Activated CD4-positive, alpha-beta memory T cell treated with anti-CD3 and anti-CD28 coated beads, Interleukin-2, amount 10 ng/mL, durations not matched to agents 7 days and 5 days (primary cell): ENCODE data around the gene GCSAM. TPM values are rescaled to one million over a fixed set of nuclear protein-coding genes. Genes with fewer than 3 reads are reported as not detected.

Experiments used
- CTCF ChIA-PET: fragments of 350-600 bp; sonication (Branson Sonifier 250); formaldehyde crosslinking; loops from one replicate; lab custom pipeline; 2021; ENCODE audit warnings: antibody characterized with exemption, inconsistent platforms; lab: Charles Lee
- POLR2A ChIA-PET: fragments of 350-600 bp; sonication (Branson Sonifier 250); formaldehyde crosslinking; loops from one replicate; lab custom pipeline; 2021; ENCODE audit warnings: antibody characterized with exemption; lab: Charles Lee
- DNase-seq: peaks from one replicate; pipeline ENCODE4 v3.0.0-alpha.2; 2020
- H3K27ac Mint-ChIP-seq: one replicate; pipeline ENCODE4 v1.8.0; 2021; ENCODE audit warnings: mild to moderate bottlenecking, mixed read lengths
- H3K27me3 Mint-ChIP-seq: one replicate; pipeline ENCODE4 v1.8.0; 2021; ENCODE audit warnings: mixed read lengths
- H3K36me3 Mint-ChIP-seq: one replicate; pipeline ENCODE4 v1.8.0; 2021; ENCODE audit warnings: low read depth, mixed read lengths
- H3K4me1 Mint-ChIP-seq: one replicate; pipeline ENCODE4 v1.8.0; 2021; ENCODE audit warnings: mixed read lengths
- H3K4me3 Mint-ChIP-seq: one replicate; pipeline ENCODE4 v1.8.0; 2021; ENCODE audit warnings: mild to moderate bottlenecking, mixed read lengths
- H3K9me3 Mint-ChIP-seq: one replicate; pipeline ENCODE4 v1.8.0; 2021; ENCODE audit warnings: mixed read lengths
- total RNA-seq, 2 experiments: library from RNA; stranded (reverse); gene quantifications; one replicate each; pipeline ENCODE4 v1.2.3, GENCODE V29; 2021

The GCSAM gene
- total RNA-seq, 2 experiments from 2014 or later = 19.6 to 19.9 TPM

GRCh38 chr3:112115806-112116383 is 17.2 kb downstream of the GCSAM start:
- no peak overlapping the region for H3K27ac Mint-ChIP-seq

GRCh38 chr3:112115161-112115739 is 17.8 kb downstream of the GCSAM start:
- ChIA-PET CTCF (no interaction called here), POLR2A (no interaction called here)
- Mint-ChIP-seq H3K36me3 (peaks cover 6% of the 10 kb centered on the region), H3K4me1 (peaks cover 39% of the 10 kb centered on the region), H3K9me3 (no peaks in the 10 kb centered on the region), H3K27ac (no peak overlapping the region), H3K4me3 (no peak overlapping the region), H3K27me3 (no peaks in the 10 kb centered on the region)
- no peak for DNase-seq

More at GRCh38 chr3:112115806-112116383, 17.2 kb downstream of the GCSAM start:
- peaks cover 6% of the 10 kb centered on the region for H3K36me3 Mint-ChIP-seq
- H3K9me3 Mint-ChIP-seq = no peaks in the 10 kb centered on the region
- H3K4me3 Mint-ChIP-seq = no peak overlapping the region
- no peaks in the 10 kb centered on the region for H3K27me3 Mint-ChIP-seq
- CTCF ChIA-PET = no interaction called here
- POLR2A ChIA-PET = interaction anchor here (1.2 kb wide), 1 partner anchor 17 kb away, joined by 5 read pairs; the partner anchor contains the start of gene GCSAM
- peaks cover 44% of the 10 kb centered on the region for H3K4me1 Mint-ChIP-seq
- no peak for DNase-seq

DNA sequence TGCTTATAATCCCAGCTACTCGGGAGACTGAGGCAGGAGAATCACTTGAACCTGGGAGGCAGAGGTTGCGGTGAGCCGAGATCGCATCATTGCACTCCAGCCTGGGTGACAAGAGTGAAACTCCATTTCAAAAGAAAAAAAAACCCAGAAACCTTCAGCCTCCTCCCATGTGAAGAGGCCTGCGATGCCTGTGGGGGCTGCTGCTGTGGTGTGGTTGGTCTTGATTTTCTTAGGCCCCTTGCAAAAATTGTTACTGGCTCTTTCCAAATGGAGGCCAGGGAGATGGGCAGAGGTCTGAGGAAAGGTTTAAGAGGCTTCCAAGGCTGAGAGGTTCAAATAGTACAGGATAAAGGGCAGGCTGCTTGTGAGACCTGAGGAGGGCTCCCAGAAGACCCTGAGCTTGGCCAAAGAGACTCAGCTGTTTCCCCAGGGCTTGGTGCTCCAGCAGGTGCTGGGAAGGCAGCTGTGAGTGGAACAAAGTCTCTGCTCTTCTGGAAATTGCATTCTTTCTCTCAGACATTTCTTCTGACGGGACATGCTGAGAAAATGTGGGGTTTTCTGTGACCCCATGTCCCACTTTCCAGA is 18.4 kb downstream of the GCSAM start:
- Mint-ChIP-seq H3K4me3 (no peak overlapping the region), H3K4me1 (peaks cover 34% of the 10 kb centered on the region), H3K27me3 (no peaks in the 10 kb centered on the region), H3K27ac (no peak overlapping the region), H3K36me3 (peaks cover 4% of the 10 kb centered on the region), H3K9me3 (no peaks in the 10 kb centered on the region)
- CTCF ChIA-PET = no interaction called here
- DNase-seq = no peak
- POLR2A ChIA-PET = no interaction called here

DNA sequence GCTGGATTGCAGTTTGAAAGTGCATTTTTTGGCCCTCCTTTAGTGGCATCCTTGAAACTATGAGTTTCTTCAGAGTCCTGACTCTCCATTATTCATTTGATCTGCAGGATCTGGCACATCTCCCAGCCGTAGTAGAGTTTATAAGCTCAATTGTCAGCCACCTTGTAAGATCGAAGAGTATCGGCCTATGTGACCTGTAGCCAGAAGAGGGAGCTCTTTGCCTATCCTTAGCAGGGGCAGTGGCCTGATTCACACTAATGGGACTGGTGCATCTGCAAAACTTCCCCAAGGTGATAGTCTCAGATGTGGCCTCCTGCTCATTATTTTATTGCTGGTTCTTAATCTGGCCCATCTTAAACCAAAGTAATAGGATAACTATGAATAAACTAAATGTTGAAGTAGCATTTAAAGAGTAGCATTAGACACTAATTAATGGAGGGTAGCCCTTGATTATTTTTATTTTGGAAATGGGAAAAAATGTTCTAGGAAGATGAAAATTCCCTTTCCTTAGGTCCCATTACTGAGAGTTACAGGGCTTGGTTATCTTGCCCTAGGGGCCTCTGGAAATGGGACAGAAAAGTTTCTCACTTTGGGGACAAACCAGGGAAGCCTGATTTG is 21.2 kb downstream of the GCSAM start:
- CTCF ChIA-PET = interaction anchor here (0.6 to 4.1 kb wide), 54 partner anchors 9 to 458 kb away, joined by 3 to 42 read pairs (median 4); partner anchors contain the start of genes ABHD10, BTLA, CD200 and GCSAM
- DNase-seq = peak; percentile 69
- no peak overlapping the region for H3K27ac Mint-ChIP-seq

GRCh38 chr3:112109322-112109721 is 23.7 kb downstream of the GCSAM start:
- Mint-ChIP-seq H3K4me3 (no peak overlapping the region), H3K27ac (no peak overlapping the region), H3K9me3 (no peaks in the 10 kb centered on the region), H3K36me3 (no peaks in the 10 kb centered on the region), H3K4me1 (peaks cover 13% of the 10 kb centered on the region), H3K27me3 (no peaks in the 10 kb centered on the region)
- DNase-seq = no peak
- ChIA-PET CTCF (interaction anchor here (0.8 to 4.1 kb wide), 2 partner anchors 184 to 328 kb away, joined by 3 to 42 read pairs; partner anchors contain the start of gene SLC9C1), POLR2A (no interaction called here)

More for the DNA sequence above, 21.2 kb downstream of the GCSAM start:
- H3K36me3 Mint-ChIP-seq = no peaks in the 10 kb centered on the region
- no peak overlapping the region for H3K4me3 Mint-ChIP-seq
- peaks cover 18% of the 10 kb centered on the region for H3K4me1 Mint-ChIP-seq
- H3K27me3 Mint-ChIP-seq = no peaks in the 10 kb centered on the region
- POLR2A ChIA-PET = interaction anchor here (0.5 to 1.2 kb wide), 4 partner anchors 17 to 222 kb away, joined by 3 to 4 read pairs (median 4); partner anchors contain the start of gene GCSAM
- no peaks in the 10 kb centered on the region for H3K9me3 Mint-ChIP-seq

DNA sequence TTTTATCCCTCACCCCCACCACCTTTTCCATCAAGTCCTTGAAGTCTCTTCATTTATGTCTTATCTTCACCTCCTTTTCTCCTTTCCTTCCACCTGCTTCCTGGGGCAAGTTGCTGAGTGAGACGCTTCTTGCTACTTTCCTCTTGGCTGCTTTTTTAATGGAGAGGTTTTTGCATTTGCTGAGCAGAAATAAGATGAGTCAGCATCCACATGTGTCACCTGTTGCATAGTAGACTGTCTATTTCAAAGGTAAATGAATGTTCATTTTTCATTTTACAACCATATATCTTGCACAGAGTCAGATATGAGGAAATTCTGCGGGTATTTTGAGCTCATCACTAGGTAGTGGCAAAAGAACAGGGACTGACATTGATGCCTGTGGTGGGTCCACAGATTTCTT is 28.3 kb downstream of the GCSAM start:
- CTCF ChIA-PET = interaction anchor here (0.5 kb wide), 1 partner anchor 368 kb away, joined by 3 read pairs; no protein-coding TSS in a partner anchor
- no peak overlapping the region for H3K27ac Mint-ChIP-seq
- H3K36me3 Mint-ChIP-seq = peaks cover 6% of the 10 kb centered on the region
- no peaks in the 10 kb centered on the region for H3K4me1 Mint-ChIP-seq
- no peaks in the 10 kb centered on the region for H3K27me3 Mint-ChIP-seq
- DNase-seq = no peak
- H3K9me3 Mint-ChIP-seq = no peaks in the 10 kb centered on the region
- no peak overlapping the region for H3K4me3 Mint-ChIP-seq
- POLR2A ChIA-PET = no interaction called here

GRCh38 chr3:112101916-112102315 is 31.1 kb downstream of the GCSAM start:
- POLR2A ChIA-PET = no interaction called here
- DNase-seq = no peak
- Mint-ChIP-seq H3K36me3 (peaks cover 6% of the 10 kb centered on the region), H3K4me1 (peaks cover 5% of the 10 kb centered on the region), H3K27me3 (no peaks in the 10 kb centered on the region), H3K9me3 (no peaks in the 10 kb centered on the region), H3K27ac (no peak overlapping the region), H3K4me3 (no peak overlapping the region)
- CTCF ChIA-PET = interaction anchor here (1.2 kb wide), 1 partner anchor 10 kb away, joined by 3 read pairs; no protein-coding TSS in a partner anchor

GRCh38 chr3:112097378-112097777 is 35.7 kb downstream of the GCSAM start:
- DNase-seq = no peak
- Mint-ChIP-seq H3K4me3 (no peak overlapping the region), H3K36me3 (peaks cover 6% of the 10 kb centered on the region), H3K27ac (no peak overlapping the region), H3K27me3 (no peaks in the 10 kb centered on the region), H3K4me1 (peaks cover 17% of the 10 kb centered on the region), H3K9me3 (no peaks in the 10 kb centered on the region)
- POLR2A ChIA-PET = interaction anchor here (1.6 kb wide), 1 partner anchor 464 kb away, joined by 3 read pairs; the partner anchor contains the start of genes ATG3 and SLC35A5
- CTCF ChIA-PET = interaction anchor here (1.4 to 1.5 kb wide), 2 partner anchors 14 to 423 kb away, joined by 3 to 7 read pairs; no protein-coding TSS in a partner anchor

DNA sequence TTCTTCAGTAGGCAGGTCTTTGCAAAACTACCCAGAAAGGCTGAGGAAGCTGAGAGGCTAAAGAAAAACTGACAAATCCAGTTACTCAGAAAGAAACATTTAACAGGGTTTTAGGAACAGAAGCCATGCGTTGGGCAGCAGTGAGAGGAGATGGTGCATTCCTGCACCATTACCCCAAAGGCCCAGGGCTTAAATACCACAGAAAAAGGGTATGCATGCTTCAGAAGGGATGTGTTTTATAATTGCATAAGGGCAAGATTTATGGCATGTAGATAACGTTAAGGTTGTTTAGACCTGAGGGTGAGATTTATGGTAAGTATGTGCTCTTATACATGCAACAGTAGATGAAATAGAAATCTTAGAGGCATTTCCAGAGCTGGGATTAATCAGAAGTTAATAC is 36.9 kb downstream of the GCSAM start:
- Mint-ChIP-seq H3K27ac (no peak overlapping the region), H3K4me1 (peaks cover 23% of the 10 kb centered on the region), H3K4me3 (no peak overlapping the region), H3K36me3 (peaks cover 6% of the 10 kb centered on the region), H3K9me3 (no peaks in the 10 kb centered on the region), H3K27me3 (no peaks in the 10 kb centered on the region)
- ChIA-PET CTCF (no interaction called here), POLR2A (no interaction called here)
- no peak for DNase-seq

- no peak for DNase-seq
- POLR2A ChIA-PET = no interaction called here
- no peak overlapping the region for H3K27ac Mint-ChIP-seq
- H3K4me1 Mint-ChIP-seq = peaks cover 28% of the 10 kb centered on the region
- peaks cover 6% of the 10 kb centered on the region for H3K36me3 Mint-ChIP-seq
- H3K27me3 Mint-ChIP-seq = no peaks in the 10 kb centered on the region
- H3K9me3 Mint-ChIP-seq = no peaks in the 10 kb centered on the region
- CTCF ChIA-PET = no interaction called here
- no peak overlapping the region for H3K4me3 Mint-ChIP-seq
Observed at GRCh38 chr3:112095731-112096130, 37.3 kb downstream of the GCSAM start.

DNA sequence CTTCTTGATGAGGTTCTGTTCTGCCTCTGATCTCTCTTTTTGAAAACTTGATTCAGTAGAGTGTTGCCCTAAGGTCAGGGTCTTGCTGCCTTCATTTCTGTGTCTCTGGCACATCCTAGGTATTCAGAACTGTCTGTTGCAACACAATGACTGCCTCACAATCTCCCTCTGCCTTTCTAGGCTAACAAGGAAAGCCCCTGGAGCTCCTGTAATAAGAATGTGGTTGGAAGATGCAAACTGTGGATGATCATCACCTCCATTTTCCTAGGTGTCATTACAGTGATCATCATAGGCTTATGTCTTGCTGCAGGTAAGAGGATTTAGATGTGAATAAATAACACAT is 39.9 kb downstream of the GCSAM start:
- ChIA-PET POLR2A (interaction anchor here (0.6 kb wide), 1 partner anchor 39 kb away, joined by 3 read pairs; no protein-coding TSS in a partner anchor), CTCF (interaction anchor here (3.6 kb wide), 1 partner anchor 19 kb away, joined by 17 read pairs; no protein-coding TSS in a partner anchor)
- Mint-ChIP-seq H3K36me3 (peaks cover 6% of the 10 kb centered on the region), H3K4me1 (peaks cover 45% of the 10 kb centered on the region), H3K4me3 (no peak overlapping the region), H3K9me3 (no peaks in the 10 kb centered on the region), H3K27ac (no peak overlapping the region), H3K27me3 (no peaks in the 10 kb centered on the region)
- DNase-seq = no peak

DNA sequence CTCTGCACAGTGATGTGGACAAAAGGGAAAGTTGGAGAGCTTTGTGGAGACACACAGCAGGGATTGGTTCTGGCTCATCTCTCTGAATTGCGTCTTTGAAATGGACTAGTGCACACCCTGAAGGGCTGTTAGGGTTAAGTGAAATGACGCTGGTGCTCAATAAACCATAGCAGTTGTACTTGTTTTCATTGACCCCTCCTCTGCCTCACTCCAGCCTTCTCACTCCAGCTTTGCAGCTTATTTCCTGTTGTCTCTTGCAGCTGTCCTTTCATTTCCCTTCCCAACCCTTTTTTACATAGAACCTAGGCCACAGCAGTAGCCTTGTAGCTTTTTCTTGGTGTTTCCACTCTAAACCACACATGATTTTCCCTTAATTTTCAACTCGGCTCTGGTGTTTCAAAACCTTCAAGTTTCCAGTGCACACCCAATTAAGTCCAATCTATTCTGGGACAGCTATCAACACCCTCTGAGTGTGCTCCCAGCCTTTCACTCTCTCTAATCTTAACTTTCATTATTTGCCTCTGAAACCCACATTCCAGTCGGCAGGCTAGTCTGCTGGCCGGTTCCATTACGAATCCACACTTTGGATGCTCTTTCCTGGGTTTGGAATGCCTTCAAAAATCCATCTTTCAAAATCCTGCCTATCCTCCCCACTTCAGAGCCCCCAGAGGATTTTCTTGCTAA is 40.4 kb downstream of the GCSAM start:
- H3K27me3 Mint-ChIP-seq = no peaks in the 10 kb centered on the region
- no peak overlapping the region for H3K4me3 Mint-ChIP-seq
- peaks cover 48% of the 10 kb centered on the region for H3K4me1 Mint-ChIP-seq
- H3K36me3 Mint-ChIP-seq = peaks cover 6% of the 10 kb centered on the region
- no peaks in the 10 kb centered on the region for H3K9me3 Mint-ChIP-seq
- peak overlapping the region; percentile 3 for H3K27ac Mint-ChIP-seq
- ChIA-PET POLR2A (interaction anchor here (0.6 kb wide), 1 partner anchor 40 kb away, joined by 3 read pairs; no protein-coding TSS in a partner anchor), CTCF (interaction anchor here (3.6 kb wide), 1 partner anchor 19 kb away, joined by 17 read pairs; no protein-coding TSS in a partner anchor)
- DNase-seq = no peak
